ENCODE data around the gene GRB10. TPM values are rescaled to one million over a fixed set of nuclear protein-coding genes. Genes with fewer than 3 reads are reported as not detected.
"Not testable (repeated sequence)": the region's sequence is repeated elsewhere in the genome, so short reads cannot be mapped to it uniquely, and the experiment has no call there.

GRB10 gene
- total and polyA plus RNA-seq, 9 donors, result 10.7 to 18.9 (median 12.2) TPM

DNA sequence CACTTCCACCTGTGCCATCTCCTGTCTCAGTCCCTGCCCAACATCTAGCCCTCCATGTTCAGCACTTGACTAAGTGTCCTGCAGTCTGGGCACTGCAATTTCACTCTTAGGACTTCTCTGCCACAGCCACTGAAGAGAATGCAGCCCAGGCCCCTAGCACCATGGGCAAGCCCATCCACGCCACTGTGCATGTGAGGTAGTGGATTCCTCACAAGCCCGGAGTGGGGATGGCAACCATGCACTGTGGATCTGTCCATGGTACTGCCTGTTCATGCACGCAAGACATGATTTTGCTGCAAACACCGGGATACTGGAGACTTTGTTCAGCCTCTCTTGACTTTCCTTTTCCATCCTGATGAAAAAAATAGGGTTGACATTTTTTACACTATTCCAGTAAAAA is 229.8 kb downstream of the GRB10 start:
- Histone ChIP-seq H3K9me3 (replicated peaks; ENCODE audit: control insufficient read depth, low read depth, low read length) (no peaks in the 10 kb centered on the region), H3K4me1 (ENCODE audit: control insufficient read depth, insufficient read depth, low read length) (no peaks in the 10 kb centered on the region), H3K36me3 (ENCODE audit: control insufficient read depth, insufficient read depth, low read length) (no peaks in the 10 kb centered on the region), H3K4me3 (ENCODE audit: low read length) (no peak overlapping the region), H3K27me3 (ENCODE audit: control insufficient read depth, insufficient read depth, low read length) (no peaks in the 10 kb centered on the region), H3K27ac (ENCODE audit: low read length) (no peak overlapping the region)
- peak; percentile 66 for DNase-seq
- WGBS (ENCODE audit: insufficient coverage), result 24% methylated on average over 2 of the region's 4 CpGs

DNA sequence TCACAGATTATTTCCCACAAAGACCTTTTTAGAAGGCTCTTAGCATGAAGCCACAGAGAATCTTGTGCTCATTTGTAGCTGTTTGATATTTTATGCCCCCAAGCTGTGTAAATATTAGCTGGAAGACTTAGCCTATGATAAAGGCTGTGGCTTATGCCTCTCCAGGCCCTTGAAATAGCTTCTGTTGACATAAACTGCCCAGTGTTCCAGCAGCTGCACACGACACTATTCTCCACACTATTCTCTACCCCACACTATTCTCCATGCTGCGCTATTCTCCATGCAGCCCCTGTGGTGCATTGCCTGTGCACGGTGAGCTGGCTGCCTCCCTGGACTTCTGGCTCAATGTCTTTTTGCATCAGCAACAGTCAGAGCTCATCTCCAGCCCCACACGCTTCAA is 230.6 kb downstream of the GRB10 start:
- 66% methylated on average over 3 of the region's 4 CpGs for WGBS (ENCODE audit: insufficient coverage)
- no peaks in the 10 kb centered on the region for H3K4me1 ChIP-seq (ENCODE audit: control insufficient read depth, insufficient read depth, low read length)

DNA sequence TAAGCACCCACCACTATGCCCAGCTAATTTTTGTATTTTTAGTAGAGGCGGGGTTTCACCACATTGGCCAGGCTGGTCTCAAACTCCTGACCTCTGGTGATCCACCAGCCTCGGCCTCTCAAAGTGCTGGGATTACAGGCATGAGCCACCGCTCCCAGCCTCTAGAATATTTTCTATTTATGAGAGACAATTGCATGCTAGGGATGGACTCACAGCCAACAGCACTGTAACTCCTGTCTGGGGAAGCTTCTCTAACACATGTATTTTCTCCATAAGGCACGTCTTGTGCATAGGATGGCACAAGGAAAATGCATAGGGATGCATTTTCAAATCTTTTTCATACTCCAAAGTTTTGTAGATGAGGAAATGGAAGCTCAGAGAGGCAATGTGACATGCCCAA is 237.1 kb downstream of the GRB10 start:
- H3K9me3 ChIP-seq (replicated peaks; ENCODE audit: control insufficient read depth, low read depth, low read length); H3K4me1 ChIP-seq (ENCODE audit: control insufficient read depth, insufficient read depth, low read length); H3K27me3 ChIP-seq (ENCODE audit: control insufficient read depth, insufficient read depth, low read length); H3K4me3 ChIP-seq (ENCODE audit: low read length); H3K36me3 ChIP-seq (ENCODE audit: control insufficient read depth, insufficient read depth, low read length); H3K27ac ChIP-seq (ENCODE audit: low read length); DNase-seq: not testable (repeated sequence)
- no CpG with 5 or more reads among the region's 4 CpGs for WGBS (ENCODE audit: insufficient coverage)

More for the DNA sequence above, 230.6 kb downstream of the GRB10 start:
- H3K36me3 ChIP-seq (ENCODE audit: control insufficient read depth, insufficient read depth, low read length), result no peaks in the 10 kb centered on the region
- H3K9me3 ChIP-seq (replicated peaks; ENCODE audit: control insufficient read depth, low read depth, low read length), result no peaks in the 10 kb centered on the region
- no peak overlapping the region for H3K27ac ChIP-seq (ENCODE audit: low read length)
- no peak for DNase-seq
- H3K27me3 ChIP-seq (ENCODE audit: control insufficient read depth, insufficient read depth, low read length), result no peaks in the 10 kb centered on the region
- no peak overlapping the region for H3K4me3 ChIP-seq (ENCODE audit: low read length)

DNA sequence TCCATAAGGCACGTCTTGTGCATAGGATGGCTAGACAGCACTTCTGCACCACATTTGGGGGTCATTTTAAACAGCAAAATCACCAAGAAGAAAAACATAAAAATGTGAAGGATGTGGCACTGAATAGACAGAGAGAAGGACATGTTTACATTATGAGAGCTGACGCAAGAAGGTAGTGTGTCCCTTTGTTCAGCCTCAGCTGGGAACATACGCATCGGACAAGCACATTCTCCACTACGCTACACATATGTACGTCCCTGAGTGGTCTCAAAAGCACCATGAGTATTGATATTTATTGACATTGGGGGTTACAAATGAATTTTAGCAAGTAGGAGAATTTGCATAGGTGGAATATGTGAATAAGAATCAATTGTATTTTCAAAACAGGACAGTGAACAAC is 237.7 kb downstream of the GRB10 start:
- 100% methylated on average over 1 of the region's 6 CpGs for WGBS (ENCODE audit: insufficient coverage)
- H3K36me3 ChIP-seq (ENCODE audit: control insufficient read depth, insufficient read depth, low read length), result no peaks in the 10 kb centered on the region
- H3K9me3 ChIP-seq (replicated peaks; ENCODE audit: control insufficient read depth, low read depth, low read length), result no peaks in the 10 kb centered on the region
- H3K27ac ChIP-seq (ENCODE audit: low read length), result no peak overlapping the region
- H3K27me3 ChIP-seq (ENCODE audit: control insufficient read depth, insufficient read depth, low read length), result no peaks in the 10 kb centered on the region
- no peak for DNase-seq
- no peaks in the 10 kb centered on the region for H3K4me1 ChIP-seq (ENCODE audit: control insufficient read depth, insufficient read depth, low read length)
- H3K4me3 ChIP-seq (ENCODE audit: low read length), result no peak overlapping the region

DNA sequence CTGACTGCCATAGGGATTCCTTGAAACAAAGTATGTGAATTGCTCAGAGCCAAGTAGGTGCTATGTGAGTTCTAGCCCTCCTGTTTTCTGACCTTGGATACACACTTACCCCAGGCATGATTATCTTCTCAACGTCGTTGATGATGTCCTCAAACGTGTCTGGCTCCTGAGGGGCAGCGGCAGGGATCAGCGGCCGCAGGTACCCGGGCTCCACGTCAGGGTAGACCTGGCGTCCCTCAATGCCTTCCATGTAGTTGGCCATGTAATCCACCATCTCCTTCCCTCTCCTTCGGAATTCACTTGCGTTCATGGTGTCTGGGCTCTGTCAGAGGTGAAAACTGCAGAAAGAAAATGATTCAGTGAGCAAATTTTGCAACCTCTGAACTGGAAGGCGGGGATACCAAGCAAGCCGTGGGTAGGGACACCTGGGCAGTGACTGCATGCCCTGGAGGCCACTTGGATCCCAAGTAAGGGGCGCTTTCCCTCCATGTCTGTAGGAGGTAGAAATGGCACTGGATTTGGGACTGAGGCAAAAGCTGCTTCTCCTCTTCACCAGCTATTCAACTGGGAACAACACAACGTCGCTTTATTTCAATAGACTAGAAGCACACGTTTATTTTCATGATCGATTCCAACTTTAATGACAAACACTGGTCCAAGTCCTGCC is 238.8 kb downstream of the GRB10 start:
- 92% methylated on average over 9 of the region's 18 CpGs for WGBS (ENCODE audit: insufficient coverage)
- no peaks in the 10 kb centered on the region for H3K27me3 ChIP-seq (ENCODE audit: control insufficient read depth, insufficient read depth, low read length)

DNA sequence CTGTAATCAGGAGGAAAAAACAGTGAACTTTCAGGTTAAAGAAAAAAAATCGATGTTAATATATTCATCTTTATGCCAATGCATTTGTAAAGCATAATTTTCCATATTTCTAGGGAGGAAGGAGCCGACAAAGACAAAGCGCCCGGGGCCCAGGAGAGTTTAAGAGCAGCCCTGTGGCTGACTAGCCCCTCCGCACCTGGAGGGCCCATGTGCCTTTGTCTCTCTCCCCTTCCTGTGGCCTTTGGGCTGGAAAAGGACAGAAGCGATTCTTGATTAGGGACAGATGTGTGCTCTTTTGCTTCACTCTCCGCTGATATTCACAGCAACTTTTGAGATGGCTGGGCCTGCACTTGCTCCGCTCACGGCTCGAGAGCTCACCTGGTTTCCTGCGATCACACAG is 240.6 kb downstream of the GRB10 start:
- 47% methylated on average over 9 of the region's 11 CpGs for WGBS (ENCODE audit: insufficient coverage)
- Histone ChIP-seq H3K4me3 (ENCODE audit: low read length) (no peak overlapping the region), H3K27ac (ENCODE audit: low read length) (no peak overlapping the region), H3K9me3 (replicated peaks; ENCODE audit: control insufficient read depth, low read depth, low read length) (no peaks in the 10 kb centered on the region), H3K36me3 (ENCODE audit: control insufficient read depth, insufficient read depth, low read length) (no peaks in the 10 kb centered on the region), H3K4me1 (ENCODE audit: control insufficient read depth, insufficient read depth, low read length) (no peaks in the 10 kb centered on the region), H3K27me3 (ENCODE audit: control insufficient read depth, insufficient read depth, low read length) (no peaks in the 10 kb centered on the region)
- DNase-seq, result peak; percentile 19

More for the DNA sequence above, 238.8 kb downstream of the GRB10 start:
- H3K4me1 ChIP-seq (ENCODE audit: control insufficient read depth, insufficient read depth, low read length), result no peaks in the 10 kb centered on the region
- no peak overlapping the region for H3K27ac ChIP-seq (ENCODE audit: low read length)
- DNase-seq, result no peak
- no peaks in the 10 kb centered on the region for H3K36me3 ChIP-seq (ENCODE audit: control insufficient read depth, insufficient read depth, low read length)
- no peak overlapping the region for H3K4me3 ChIP-seq (ENCODE audit: low read length)
- no peaks in the 10 kb centered on the region for H3K9me3 ChIP-seq (replicated peaks; ENCODE audit: control insufficient read depth, low read depth, low read length)

DNA sequence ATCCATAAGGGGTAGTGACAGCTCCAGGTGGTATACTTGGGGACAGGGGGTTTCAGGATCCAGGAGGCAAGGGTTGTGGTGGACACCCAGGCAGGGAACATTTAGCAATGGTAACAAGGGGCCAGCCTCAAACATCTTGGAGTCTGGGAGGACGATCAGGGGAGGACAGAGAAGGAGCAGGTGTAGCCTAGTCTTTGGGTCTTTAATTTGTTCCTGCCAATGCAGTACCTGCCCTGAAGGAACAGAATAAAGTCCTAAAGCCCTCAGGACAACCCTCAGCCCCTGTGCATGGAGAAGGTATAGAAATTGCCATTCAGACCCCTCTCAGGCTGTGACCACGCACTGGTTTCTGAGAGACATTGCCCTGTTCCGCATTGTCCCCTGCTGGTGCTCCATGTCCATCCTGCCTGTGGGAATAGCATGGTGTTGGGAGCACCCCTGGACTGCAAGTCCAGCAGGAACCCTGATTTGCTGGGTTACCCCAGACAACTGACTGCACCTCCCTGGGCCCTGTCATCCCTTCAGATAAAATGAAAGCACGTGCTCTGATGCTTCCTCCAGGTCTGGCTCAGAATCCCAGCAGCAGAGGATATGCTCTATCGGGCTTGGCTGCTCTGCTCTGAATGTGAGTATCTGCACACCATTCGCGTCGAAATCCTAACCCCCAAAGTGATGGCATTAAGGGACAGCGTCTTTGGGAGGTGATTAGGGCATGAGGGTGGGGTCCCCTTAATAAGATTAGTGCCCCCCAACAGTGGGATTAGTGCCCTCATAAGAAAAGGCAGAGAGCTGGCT is 241.7 kb downstream of the GRB10 start:
- Histone ChIP-seq H3K4me1 (ENCODE audit: control insufficient read depth, insufficient read depth, low read length) (no peaks in the 10 kb centered on the region), H3K27ac (ENCODE audit: low read length) (no peak overlapping the region), H3K36me3 (ENCODE audit: control insufficient read depth, insufficient read depth, low read length) (no peaks in the 10 kb centered on the region), H3K27me3 (ENCODE audit: control insufficient read depth, insufficient read depth, low read length) (no peaks in the 10 kb centered on the region), H3K9me3 (replicated peaks; ENCODE audit: control insufficient read depth, low read depth, low read length) (no peaks in the 10 kb centered on the region), H3K4me3 (ENCODE audit: low read length) (no peak overlapping the region)
- 80% methylated on average over 2 of the region's 9 CpGs for WGBS (ENCODE audit: insufficient coverage)
- DNase-seq, result no peak

Other genes starting within 250 kb of the GRB10 start
- 0.09 TPM for gene DDC, start 217.5 kb downstream of the GRB10 start, total RNA-seq
- 10 to 100 TPM in 1 of 8 donors, 1 to 10 TPM in 1, under 1 TPM in 4, not detected in 2; 0.24 to 13.2 (median 0.27) TPM for gene DDC, start 217.5 kb downstream of the GRB10 start, polyA plus RNA-seq (ENCODE audit: insufficient read depth in 1 of 8, insufficient read length in 8 of 8, low replicate concordance in 1 of 8)

All from muscle of leg (tissue), 11 donors.